Stimulated activated naive CD4-positive, alpha-beta T cell treated with Interleukin-2 at 50 U/mL for 16 hours (primary cell): Measurements from ENCODE around the gene FGFR4.

Experiments
- DNase-seq: peaks from one replicate; lab custom pipeline; 2025; lab: John Stamatoyannopoulos, UW

The FGFR4 gene

DNA sequence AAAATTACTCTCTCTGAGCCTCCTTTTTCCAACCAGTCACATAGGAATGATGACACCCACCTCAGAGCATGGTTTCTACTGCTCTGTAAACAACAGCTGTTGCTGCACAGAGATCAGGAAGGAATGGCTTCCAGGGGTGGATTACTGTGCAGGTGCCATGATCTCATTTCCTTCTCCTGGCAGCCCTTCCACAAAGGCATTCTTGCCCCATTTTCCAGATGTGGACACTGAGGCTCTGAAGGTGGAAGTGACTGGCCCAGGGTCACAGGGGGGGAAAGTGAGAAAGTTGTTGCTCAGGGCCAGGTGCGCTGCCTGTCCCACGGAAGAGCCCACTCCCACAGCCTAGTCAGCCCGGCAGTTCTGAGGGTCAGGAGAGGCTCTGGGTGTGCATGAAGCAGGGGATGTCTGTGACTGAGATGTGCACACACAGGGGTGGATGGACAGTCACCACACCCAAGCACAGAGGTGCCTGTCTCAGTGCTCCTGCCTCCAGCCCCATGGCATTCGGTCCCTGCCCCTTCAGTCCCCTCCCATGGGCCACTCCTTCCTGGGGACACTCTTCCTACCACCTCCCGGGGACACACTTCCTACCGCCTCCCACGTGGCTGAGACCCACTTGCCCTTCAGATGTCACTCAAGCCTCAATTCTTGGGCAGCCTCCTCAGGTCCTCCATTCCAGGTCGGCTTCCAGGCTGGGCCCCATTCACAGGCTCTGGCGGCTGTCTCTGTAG, 17.0 kb downstream of the FGFR4 start:
- no peak for DNase-seq

DNA sequence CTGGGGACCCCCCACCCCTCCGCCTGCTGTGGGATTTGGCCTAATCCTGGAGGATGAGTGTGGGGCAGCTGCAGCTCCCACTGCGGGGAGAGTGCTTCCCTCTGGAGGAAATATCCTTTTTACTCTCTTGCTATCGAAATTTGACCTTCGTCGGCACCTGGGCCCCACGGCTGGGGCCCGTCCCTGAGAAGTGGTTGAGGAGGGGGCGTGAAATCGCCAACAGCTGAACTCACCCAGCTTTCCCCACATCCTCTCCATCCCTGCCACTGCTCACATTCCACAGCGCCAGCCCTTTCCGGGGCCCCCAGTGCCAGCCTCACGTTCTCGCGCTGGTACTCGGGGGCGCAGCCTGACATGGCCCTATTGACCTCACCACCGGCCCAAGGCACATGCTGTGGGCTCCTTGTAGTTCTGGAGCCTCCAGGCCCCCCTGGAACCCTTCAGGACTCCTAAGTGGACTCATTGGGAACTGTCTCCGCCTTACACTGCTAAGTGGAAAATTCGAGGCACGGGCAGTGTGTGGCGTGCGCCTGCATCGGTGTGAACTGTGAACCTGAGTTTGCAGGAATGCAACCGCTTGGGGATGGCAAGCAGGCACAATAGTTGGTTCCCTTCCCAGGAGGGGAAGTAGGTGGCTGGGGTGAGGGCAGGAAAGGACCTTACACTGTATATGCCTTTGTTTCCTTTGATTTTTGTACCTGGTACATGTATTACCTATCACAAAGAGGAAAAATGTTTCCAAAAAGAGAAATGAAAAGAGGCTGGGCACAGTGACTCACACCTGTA, 19.2 kb downstream of the FGFR4 start:
- DNase-seq = no peak

DNA sequence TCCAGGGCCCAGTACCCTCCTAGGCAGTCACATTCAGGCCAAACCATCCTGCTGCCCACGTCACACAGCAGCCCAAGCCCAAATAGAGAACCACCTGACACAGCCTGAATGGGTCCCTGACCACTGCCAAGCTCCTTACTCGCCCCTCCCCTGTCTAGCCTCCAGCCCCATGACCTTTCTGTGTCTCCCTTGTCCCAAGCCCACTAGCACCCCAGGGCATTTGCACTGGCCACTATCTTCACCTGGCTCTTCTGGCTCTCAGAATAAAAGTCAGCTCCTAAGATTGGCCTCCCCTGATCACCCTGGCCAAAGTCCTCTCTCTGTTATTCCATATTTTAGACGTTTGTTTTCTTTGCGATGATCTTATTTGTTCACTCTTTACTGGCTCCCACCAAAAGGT, 20.4 kb downstream of the FGFR4 start:
- DNase-seq = no peak

DNA sequence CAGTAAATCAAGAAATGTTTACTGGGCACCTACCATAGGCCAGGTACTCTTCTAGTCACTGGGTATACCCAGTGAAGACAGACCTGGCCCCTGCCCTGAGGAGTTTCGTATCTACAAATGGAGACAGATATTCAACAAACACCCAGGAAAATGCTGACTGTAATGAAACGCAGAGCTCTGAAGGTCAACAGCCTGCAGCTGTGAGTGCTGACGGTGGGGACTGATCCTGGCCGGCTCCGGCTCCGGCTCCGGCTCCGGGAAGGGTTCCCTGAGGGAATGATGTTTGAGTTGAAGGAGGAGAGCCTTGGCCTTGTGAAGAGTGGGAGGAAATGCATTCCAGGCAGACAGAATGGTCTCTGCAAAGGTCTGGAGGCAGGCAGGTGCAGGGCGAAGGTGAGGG, 23.1 kb downstream of the FGFR4 start:
- DNase-seq = no peak

DNA sequence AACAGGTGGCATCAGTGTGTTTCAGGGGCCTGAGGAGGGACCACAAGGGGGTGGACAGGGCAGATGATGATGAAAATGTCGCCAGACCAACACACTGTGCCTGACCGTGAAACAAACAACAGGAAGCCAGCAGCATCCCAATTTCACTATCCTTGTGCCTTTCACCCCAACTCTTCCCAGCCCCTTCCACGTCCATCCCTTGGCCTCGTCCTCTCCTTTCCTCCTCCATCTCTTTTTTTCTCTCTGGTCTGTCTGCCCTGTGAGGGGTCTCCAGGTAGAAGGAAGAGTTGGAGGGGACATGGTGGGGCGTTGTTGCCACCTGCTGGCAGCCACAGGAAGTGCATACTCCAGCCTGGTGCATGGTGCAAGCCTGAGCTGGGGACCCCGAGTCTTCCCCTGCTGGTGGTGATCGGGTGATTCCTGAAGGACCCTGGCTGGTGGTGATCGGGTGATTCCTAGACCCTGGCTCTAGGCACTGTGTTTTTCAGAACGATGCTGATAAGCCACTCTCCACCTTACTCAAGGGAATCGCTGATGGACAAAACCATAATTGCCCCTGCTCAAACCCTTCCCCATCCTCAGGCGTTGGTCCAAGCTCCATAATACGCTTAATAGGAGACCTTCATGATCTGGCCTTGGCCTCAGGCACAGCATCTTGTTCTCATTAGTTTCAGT, 25.1 kb downstream of the FGFR4 start:
- DNase-seq = peak; percentile 47

DNA sequence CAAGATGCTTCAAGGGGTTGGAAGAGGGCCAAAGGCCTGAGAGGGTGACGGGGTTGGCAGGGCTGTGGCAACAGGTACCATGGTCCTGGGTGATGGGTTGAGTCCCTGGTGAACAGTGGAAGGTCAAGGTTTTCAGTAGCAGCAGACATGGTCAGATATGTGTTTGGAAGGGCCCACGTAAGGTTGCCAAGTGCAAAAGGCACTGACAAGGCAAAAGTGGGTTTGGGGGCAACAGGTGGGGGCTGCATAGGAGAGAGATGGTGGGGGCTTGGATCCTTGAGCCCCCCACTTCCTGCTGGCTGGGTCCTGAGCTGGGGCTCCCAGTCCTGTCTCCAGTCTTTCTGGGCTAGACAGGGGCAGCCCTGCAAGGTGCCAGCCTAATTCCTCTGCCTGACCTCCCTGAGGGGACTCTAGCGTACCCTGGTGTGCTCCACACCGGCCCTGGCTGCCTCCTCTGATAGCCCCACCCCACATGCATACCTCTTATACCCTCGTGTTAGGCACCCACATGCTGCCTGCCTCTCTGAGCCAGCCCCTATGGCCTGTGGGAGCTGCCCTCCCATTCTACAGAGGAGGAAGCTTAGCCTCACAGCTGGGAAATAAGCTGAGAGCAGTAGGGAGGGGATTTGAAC, 26.0 kb downstream of the FGFR4 start:
- DNase-seq = no peak

DNA sequence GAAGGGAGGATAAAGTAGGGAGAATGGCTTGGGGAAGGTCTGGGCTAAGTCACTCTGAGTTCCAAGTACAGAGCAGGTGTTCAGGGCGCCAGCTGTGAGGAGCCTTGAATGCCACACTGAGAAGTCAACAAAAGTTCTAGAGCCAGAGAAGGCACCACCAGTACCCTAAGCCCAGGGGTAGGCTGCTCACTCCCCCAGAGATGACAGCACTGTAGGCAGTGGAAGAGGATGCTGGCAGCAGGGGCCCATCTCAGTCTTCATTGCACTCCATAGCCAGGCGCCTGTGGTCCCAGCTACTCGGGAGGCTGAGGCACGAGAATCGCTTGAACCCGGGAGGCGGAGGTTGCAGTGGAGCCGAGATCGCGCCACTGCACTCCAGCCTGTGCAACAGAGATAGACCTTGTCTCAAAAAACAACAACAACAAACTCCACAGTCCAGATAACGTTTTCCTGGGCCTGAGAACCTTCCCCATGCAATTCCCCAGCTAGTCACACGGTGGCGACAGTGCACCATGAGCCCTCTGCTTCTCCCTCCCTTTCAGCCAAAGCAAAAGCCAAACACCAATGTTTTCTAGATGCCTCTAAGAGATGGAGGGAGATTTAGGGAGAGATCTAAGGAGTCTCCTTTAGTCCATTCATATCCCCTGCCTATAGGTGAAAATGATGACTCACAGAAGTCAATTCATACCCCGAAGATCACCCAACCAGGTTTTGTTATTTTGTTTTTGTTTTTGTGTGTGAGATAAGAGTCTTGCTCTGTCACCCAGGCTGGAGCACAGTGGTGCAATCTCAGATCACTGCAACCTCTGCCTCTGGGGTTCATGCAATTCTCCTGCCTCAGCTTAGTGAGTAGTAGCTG, 27.1 kb downstream of the FGFR4 start:
- DNase-seq = peak; percentile 65

DNA sequence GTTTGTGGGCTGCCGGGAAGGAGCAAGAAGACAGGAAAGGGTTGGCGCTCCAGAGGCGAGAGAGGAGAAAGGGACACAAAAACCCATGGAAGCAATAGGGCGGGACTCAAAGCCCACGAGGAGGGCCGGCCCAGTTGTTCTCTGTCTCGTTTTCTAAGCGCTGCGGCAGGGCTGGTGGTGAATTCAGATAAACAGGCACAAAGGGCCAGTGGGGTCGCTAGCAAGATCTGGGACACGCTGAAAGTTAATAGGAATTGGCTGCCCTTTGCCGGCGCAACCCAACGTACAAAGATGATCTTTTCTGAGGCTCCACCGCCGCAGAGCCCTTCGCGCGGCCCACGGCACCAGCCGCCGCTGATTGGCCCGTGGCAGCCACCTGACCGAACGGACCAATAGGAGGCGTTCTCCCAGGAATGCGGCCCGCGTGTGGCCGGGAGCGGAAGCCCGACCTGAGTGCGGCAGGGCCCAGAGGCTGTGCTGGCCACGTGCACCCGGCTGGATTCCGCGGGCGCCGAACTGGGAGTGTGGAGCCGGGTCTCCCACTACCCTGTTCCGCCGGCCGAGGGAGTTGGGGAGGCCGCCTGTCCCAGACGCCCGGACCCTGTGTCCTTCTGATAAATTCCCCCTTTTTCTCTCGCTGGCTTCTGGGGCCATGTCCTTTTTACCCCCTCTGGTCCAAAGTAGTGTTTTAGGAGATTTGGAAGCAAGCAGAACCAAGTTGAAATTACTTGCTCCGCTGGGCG, 30.1 kb downstream of the FGFR4 start:
- peak; percentile 82 for DNase-seq

DNA sequence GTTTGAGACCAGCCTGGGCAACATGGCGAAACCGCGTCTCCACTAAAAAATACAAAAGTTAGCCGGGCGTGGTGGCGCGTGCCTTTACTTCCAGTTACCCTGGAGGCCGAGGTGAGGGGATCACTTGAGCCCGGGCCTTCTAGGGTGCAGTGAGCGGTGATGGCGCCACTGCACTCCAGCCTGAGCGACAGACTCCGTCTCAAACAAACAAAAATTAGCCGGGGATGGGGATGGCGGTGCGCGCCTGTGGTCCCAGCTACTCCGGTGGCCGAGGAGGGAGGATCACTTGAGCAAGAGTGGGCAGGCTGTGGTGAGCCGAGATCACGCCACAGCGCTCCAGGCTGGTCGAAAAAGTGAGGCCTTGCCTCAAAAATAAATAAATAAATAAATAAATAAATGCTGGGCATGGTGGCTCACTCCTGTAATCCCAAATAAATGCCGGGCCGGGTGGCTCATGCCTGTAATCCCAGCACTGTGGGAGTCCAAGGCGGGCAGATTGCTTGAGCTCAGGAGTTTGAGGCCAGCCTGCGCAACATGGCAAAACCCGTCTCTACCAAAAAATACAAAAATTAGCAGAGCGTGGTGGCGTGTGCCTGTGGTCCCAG, 30.8 kb downstream of the FGFR4 start:
- DNase-seq = no peak

DNA sequence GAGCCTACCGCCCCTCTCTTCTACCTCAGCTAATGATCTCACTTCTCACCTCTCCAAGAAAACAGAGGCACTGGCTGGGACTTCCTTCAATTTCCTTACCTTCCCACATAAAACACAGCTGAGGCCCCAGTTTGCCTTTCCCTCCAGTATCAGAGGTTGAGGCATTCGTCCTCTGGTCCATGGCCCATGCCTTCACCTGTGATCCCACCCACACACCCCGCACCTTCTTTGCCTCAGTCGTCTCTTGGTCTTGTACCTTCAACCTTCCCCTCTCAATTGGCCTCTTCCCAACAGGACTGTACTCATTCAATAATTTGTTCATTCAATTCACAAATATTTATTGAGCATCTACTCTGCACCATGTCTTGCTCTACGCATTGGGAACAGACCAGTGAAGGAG, 35.9 kb downstream of the FGFR4 start:
- no peak for DNase-seq

DNA sequence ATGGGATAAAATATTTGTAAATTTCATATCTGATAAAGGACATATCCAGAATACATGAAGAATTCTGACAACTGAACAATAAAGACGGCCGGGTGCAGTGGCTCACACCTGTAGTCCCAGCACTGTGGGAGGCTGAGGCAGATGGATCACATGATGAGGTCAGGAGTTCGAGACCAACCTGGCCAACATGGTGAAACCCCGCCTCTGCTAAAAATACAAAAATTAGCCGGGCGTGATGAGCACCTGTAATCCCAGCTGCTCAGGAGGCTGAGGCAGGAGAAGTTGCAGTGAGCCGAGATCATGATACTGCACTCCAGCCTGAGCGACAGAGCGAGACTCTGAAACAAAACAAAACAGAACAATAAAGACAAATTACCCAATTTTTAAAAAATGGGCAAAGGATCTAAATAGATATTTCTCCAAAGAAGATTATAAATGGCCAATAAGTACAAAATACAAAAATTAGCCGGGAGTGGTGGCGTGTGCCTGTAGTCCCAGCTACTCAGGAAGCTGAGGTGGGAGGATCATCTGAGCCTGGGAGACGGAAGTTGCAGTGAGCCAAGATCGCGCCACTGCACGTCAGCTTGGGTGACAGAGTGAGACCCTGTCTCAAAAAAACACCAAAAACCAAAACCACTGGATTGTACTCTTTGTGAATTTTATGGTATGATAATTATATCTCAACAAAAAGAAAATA, 37.2 kb downstream of the FGFR4 start:
- no peak for DNase-seq

DNA sequence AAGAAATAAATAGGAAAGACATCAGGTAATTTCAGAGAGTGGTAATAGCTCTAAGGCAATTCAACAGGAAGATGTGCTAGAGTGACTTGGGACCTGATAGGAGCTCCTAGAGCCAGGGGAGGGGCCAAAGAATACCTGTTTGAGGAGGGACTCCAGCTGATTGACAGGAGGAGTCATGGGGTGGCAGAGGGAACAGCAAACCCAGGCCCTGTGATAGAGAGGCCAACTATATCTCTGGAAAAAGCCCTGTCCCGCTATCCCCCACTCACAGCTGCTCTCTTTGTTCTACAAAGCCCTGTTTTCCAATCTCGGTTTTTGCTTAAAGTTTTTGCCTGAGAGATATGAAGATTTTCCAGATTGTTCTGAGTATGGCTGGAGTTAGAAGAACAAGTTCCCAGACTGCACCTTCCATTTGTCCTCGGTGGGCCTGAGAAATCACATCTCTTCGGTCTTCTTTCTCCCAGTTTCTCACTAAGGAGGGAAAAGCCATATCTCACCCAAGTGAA, 37.8 kb downstream of the FGFR4 start:
- DNase-seq = no peak

DNA sequence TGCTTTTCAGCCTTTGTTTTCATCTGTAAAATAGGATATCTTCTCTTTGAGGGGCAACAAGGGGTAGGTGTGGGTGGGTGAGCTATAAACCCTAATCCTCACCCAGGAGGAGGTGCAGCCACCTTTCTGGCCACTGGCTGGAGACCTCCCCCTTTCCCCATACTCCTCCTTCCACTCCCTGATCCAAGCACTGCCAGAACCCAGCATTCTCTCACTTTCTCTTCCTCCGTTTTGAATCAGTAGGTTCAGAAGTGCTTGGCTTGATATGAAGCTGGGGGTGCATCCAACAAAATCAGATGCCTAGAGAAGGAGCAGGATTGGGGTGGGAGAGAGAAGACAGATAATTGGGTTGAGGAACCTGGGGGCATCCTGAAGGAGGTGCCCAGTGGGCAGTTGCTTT, 40.1 kb downstream of the FGFR4 start:
- no peak for DNase-seq

DNA sequence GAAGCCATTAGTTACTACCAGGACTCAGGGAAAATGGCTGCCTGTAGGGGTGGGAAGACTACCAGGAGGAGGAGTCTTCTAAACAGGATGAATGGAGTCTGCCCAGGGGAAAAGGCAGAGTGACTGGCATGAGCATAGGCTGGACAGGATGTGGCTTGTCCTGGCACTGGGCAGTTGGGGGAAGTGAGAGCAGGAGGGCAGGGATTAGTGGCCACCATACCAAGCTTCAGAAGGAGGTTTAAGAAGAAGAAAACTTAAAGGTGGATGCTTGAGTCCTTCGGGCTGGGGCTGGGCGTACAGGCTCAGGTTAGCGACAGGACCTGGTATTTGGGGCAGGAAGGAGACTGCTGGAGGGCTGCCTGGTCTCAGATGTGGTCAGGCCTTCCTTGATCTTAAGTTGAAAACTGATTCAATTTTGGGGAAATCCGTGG, 41.9 kb downstream of the FGFR4 start:
- DNase-seq = peak; percentile 3

DNA sequence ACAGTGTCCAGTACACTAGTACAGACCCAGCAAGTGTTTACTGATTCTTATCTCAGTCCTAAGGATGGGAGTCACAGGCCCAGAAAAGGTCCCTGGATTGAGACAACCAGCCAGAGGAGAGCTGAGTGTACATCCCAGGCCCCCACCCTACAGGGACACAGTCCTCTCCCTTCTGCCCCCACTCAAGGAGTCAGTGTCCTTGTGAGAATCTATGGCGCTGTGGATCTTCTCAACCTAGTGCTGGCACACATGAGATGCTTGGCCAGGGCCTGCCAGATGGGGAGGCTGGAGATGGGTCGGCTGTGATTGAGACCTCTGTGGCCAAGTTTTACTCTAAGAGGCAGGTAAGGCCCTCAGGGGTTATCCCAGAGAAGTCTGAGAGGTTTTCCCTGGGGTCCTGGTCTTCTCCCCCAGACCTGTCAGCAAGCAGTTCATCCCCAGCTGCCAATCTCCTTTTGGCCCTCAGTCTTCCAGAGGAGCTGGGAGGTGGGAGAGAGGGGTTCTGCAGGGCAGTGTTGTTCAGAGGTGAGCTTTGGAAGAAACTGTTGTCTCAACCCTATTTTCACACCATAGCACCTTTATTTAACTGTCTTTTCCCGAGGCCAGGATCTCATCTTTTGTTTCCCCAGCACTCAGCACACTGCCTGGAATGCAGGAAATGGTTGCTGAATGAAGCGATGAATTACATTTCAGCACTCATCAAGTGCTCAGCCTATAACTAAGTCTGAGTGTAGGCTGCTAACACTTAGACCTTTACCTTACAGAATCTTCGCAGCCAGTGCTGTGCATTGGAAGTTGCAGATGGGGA, 43.7 kb downstream of the FGFR4 start:
- no peak for DNase-seq

DNA sequence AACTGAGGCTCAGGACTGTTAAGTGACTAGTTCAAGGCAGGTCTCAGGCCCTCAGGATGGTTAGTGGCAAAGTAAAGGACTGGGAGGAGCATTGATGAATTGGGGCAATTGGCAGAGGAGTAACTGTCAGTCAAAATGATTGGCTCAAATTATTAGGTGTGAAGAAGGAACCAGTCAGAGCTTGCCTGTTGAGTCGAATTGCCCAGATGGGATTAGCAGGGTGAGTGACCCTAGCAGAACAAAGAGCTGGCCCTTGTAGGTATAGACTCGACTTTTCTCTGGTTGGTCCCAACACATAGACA, 44.3 kb downstream of the FGFR4 start:
- no peak for DNase-seq

DNA sequence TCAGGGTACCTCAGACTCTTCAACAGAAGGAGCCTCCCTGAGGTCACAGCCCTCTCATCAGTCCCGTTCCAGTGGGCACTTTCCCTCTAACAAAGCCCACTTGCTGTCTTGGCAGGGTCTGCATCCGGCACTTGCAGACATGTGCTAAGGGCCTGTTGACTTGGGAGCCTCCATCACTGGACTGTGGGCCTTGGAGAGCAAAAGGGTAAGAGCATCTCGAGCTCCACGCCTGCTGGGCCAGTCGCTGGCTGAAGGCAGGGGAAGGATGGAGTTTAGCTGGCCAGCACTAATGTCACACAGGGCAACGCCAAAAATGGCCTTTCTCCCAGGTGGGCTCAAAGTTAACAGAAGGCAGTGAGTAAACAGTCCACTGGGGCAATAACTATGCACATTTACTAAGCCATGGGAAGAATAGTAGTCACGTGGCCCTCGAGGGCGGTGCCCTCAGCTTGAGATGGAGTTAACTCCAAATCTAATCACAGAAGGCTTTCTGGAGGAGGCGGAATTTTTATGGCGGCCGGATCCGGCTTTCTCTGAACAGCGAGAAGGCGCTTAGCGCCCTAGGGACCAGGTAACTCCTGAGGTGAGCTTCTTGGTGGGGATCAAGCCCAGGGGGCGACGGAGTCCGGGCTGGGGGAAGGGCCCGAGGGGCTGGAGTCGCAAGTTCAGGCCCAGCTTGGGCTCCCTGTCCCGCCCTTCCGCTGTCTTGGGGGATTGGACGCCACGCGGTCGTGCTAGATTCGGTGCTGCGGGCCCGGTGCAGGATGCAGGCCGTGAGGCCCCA, 44.8 kb downstream of the FGFR4 start:
- no peak for DNase-seq
